ENCODE data around the gene CEP152.

DNA sequence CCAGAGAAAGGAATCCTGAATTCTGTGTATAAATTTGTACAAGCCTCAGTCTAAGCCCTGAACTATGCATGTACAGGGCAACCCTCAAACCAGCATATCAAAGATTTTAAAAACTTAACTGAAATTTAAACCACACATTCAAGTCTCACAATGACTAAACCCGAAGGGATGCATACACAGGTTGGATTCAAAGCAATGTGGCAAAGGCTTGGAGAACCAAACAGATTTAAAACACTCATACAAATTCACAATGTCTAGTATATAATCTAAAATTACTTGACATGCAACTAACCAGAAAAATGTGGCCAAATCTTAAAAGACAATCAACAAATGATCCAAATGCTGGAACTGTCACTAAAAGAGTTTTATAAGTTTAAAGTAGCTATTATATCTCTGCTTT, 36.4 kb downstream of the CEP152 start:
- TF ChIP-seq, protein P1, sequence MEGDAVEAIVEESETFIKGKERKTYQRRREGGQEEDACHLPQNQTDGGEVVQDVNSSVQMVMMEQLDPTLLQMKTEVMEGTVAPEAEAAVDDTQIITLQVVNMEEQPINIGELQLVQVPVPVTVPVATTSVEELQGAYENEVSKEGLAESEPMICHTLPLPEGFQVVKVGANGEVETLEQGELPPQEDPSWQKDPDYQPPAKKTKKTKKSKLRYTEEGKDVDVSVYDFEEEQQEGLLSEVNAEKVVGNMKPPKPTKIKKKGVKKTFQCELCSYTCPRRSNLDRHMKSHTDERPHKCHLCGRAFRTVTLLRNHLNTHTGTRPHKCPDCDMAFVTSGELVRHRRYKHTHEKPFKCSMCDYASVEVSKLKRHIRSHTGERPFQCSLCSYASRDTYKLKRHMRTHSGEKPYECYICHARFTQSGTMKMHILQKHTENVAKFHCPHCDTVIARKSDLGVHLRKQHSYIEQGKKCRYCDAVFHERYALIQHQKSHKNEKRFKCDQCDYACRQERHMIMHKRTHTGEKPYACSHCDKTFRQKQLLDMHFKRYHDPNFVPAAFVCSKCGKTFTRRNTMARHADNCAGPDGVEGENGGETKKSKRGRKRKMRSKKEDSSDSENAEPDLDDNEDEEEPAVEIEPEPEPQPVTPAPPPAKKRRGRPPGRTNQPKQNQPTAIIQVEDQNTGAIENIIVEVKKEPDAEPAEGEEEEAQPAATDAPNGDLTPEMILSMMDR (conservative IDR thresholded peaks at IDR 0.05; ENCODE audit: low read depth, low read length): no peak
- no peak for TF ChIP-seq EZH2 (IDR thresholded peaks at IDR 0.05; ENCODE audit: borderline replicate concordance, low read depth, low read length, poor library complexity, severe bottlenecking)
